T-cell (primary cell): ENCODE data around the gene STAC3. TPM values are rescaled to one million over a fixed set of nuclear protein-coding genes. Genes with fewer than 3 reads are reported as not detected.
"Not testable (repeated sequence)": the region's sequence is repeated elsewhere in the genome, so short reads cannot be mapped to it uniquely, and the experiment has no call there.

ENCODE experiments used
- ATAC-seq, 4 experiments: fragments of 200-7000 bp in 3 of 4; fragments of 150-1000 bp in 1 of 4; cut with Tn5 transposase; replicated peaks in 1 of 4; 1 replicate in 3 of 4; 2 replicates in 1 of 4; pipeline ENCODE4 v1.10.0; 2021; ENCODE audit warnings: moderate library complexity in 3 of 4, mild to moderate bottlenecking in 2 of 4, moderate number of reproducible peaks in 1 of 4
- CTCF ChIA-PET, 2 donors: fragments of 300-600 bp; sonication (Branson Sonifier 250); formaldehyde crosslinking; loops; one replicate each; lab custom pipeline; 2022; ENCODE audit warnings: antibody characterized with exemption in 2 of 2; lab: Charles Lee
- POLR2A ChIA-PET, 2 donors: fragments of 300-600 bp; sonication (Branson Sonifier 250); formaldehyde crosslinking; loops; one replicate each; lab custom pipeline; 2022; ENCODE audit warnings: antibody characterized with exemption in 2 of 2; lab: Charles Lee
- DNase-seq, 35 experiments: peaks; one replicate each; pipeline versions ENCODE4 v3.0.0 to v3.0.0-alpha.2; 2013 to 2023
- H3K27ac ChIP-seq: one replicate; pipeline ENCODE4 v1.5.1; 2013; ENCODE audit warnings: low read length
- H3K27me3 ChIP-seq, 2 experiments: replicated peaks in 1 of 2; 1 replicate in 1 of 2; 2 replicates in 1 of 2; pipeline versions ENCODE4 v1.6.1 to v1.7.0; 2013; ENCODE audit warnings: low read length in 1 of 2, mixed read lengths in 1 of 2; ENCODE audit not compliant: control insufficient read depth in 2 of 2, insufficient read depth in 2 of 2; ENCODE audit errors: extremely low read depth in 1 of 2
- H3K36me3 ChIP-seq, 2 donors: 1 replicate in 1 of 2; 2 replicates in 1 of 2; pipeline versions ENCODE4 v1.6.1 to v1.7.0; 2013; ENCODE audit warnings: low read length in 1 of 2; ENCODE audit not compliant: control insufficient read depth in 2 of 2, insufficient read depth in 1 of 2; ENCODE audit errors: extremely low read depth in 1 of 2
- H3K4me1 ChIP-seq, 2 experiments: 1 replicate in 1 of 2; 2 replicates in 1 of 2; pipeline versions ENCODE4 v1.6.1 to v1.7.0; 2013; ENCODE audit warnings: low read length in 2 of 2, mixed read lengths in 1 of 2; ENCODE audit not compliant: insufficient read depth in 2 of 2, control insufficient read depth in 1 of 2; ENCODE audit errors: extremely low read depth in 1 of 2
- H3K4me3 ChIP-seq, 2 donors: 1 replicate in 1 of 2; 2 replicates in 1 of 2; pipeline versions ENCODE4 v1.5.1 to v1.7.0; 2013; ENCODE audit warnings: mild to moderate bottlenecking in 2 of 2, low read length in 1 of 2, moderate library complexity in 1 of 2; ENCODE audit not compliant: control insufficient read depth in 1 of 2; ENCODE audit errors: extremely low read depth in 1 of 2
- H3K9me3 ChIP-seq: 2 replicates; pipeline ENCODE4 v1.7.0; 2013
- H3K27ac Mint-ChIP-seq, 2 donors: one replicate each; pipeline ENCODE4 v1.8.0; 2020 to 2021; ENCODE audit warnings: mild to moderate bottlenecking in 2 of 2, mixed read lengths in 2 of 2
- H3K27me3 Mint-ChIP-seq, 2 donors: one replicate each; pipeline ENCODE4 v1.8.0; 2021 to 2022; ENCODE audit warnings: mixed read lengths in 2 of 2
- H3K36me3 Mint-ChIP-seq: one replicate; pipeline ENCODE4 v1.8.0; 2021; ENCODE audit warnings: mixed read lengths
- H3K4me1 Mint-ChIP-seq, 3 donors: one replicate each; pipeline ENCODE4 v1.8.0; 2020 to 2022; ENCODE audit warnings: mixed read lengths in 3 of 3, mild to moderate bottlenecking in 1 of 3
- H3K4me3 Mint-ChIP-seq, 3 donors: one replicate each; pipeline ENCODE4 v1.8.0; 2020 to 2022; ENCODE audit warnings: mild to moderate bottlenecking in 3 of 3, mixed read lengths in 3 of 3, moderate library complexity in 3 of 3
- H3K9me3 Mint-ChIP-seq, 3 donors: one replicate each; pipeline ENCODE4 v1.8.0; 2020 to 2022; ENCODE audit warnings: mixed read lengths in 3 of 3
- WGBS: methylation state at CpG from one replicate; pipeline ENCODE4 v1.1.5; 2013; ENCODE audit warnings: missing lambda C conversion rate; ENCODE audit not compliant: insufficient coverage; 5-methylcytosine and 5-hydroxymethylcytosine counted together
- total RNA-seq, 35 experiments: library from RNA in 6 of 35; stranded (reverse) in 6 of 35; fragments of 120-200 nt in 1 of 35; gene quantifications; one replicate each; pipeline versions ENCODE4 v1.2.1 to v1.2.4 and lab custom pipeline; 2013 to 2026

Gene STAC3
- total RNA-seq, 5 donors from 2014 or later (not counting 1 experiment from before 2014, with no cell fraction given) = 1.3 to 4.9 (median 2.9) TPM

DNA sequence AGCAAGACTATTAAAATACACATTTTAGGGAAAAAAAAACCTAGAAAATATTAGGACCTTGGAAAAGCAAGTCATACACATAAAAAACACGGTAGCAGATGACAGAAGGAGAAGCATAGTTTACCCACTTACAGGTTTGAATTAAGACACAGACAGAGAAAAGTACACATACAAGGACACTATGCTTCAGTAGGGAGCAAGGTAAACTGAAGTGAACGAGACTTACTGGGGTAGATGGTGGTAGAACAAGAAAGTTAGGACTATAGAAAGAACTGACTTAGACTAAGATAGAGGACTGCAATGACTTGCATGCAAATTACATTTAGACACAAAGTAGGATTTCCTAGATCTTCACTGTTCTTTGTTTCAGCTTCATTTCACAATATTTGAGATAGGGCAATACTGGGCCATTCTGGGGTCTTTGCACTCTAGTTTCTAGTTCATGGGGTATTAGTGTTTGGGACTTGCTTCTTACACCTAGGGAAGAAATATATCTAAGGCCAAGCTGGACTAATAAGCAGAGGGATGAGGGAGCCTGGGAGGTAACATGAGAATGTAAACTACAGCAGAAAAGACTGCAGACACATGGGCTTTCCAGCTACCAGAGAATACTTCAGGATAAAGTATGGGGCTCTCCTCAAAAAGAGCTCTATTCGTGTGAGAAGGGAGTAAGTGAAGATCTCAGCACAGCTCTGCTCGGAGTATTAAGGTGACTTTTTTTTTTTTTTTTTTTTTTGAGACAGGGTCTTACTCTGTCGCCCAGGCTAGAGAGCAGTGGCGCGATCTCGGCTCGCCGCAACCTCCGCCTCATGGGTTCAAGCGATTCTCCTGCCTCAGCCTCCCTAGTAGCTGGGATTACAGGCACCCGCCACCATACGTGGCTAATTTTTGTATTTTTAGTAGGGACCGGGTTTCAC lies 27.7 kb upstream of the STAC3 start:
- Mint-ChIP-seq H3K4me1 (peaks cover 25 to 30% (median 26%) of the 10 kb centered on the region in 3 donors), H3K9me3 (no peaks in the 10 kb centered on the region), H3K4me3 (no peak overlapping the region), H3K27me3 (no peaks in the 10 kb centered on the region), H3K27ac (peak overlapping the region in 1 of 2 donors; percentile 73), H3K36me3 (peaks cover 58% of the 10 kb centered on the region)
- H3K9me3 ChIP-seq = no peaks in the 10 kb centered on the region
- no peak for ATAC-seq
- ChIA-PET CTCF (interaction anchor here (0.6 to 0.7 kb wide), 4 partner anchors 14 to 933 kb away, joined by 4 to 8 read pairs (median 4); no protein-coding TSS in a partner anchor), POLR2A (no interaction called here)
- H3K36me3 ChIP-seq = peaks cover 10 to 54% of the 10 kb centered on the region in 2 donors
- no peak overlapping the region for H3K4me3 ChIP-seq
- H3K4me1 ChIP-seq = peaks cover 10 to 11% of the 10 kb centered on the region in 2 experiments
- no peak for DNase-seq
- 97% methylated on average over 5 of the region's 15 CpGs for WGBS
- H3K27ac ChIP-seq = no peak overlapping the region
- no peaks in the 10 kb centered on the region for H3K27me3 ChIP-seq

DNA sequence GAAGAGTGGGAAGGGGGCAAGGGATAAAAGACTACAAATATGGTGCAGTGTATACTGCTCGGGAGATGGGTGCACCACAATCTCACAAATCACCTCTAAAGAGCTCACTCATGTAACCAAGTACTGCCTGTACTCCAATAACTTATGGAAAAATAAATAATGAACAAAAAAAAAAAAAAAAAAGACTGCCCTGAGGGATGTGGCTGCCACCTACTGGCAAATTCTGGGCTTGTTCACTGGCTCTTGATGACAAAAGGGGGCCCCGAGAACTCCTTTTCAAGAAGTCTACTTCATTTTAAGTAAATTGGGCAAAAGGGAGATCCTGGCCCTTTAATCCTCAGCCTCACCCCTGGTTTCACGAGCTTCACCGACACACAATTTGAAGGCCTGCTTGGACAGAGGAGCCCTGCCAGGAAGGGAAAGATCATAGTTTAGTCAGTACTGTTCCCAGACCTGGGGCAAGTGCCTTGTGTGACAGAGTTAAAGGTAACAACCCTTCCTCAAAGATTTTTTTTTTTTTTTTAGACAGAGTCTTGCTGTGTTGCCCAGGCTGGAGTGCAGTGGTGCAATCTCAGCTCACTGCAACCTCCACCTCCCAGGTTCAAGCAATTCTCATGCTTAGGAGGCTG lies 26.1 kb upstream of the STAC3 start:
- 100% methylated on average over 1 of the region's 4 CpGs for WGBS
- H3K27me3 Mint-ChIP-seq = no peaks in the 10 kb centered on the region
- ATAC-seq (no peak), DNase-seq (peak in 2 of 35 experiments; percentile 1 to 15)
- H3K36me3 Mint-ChIP-seq = peaks cover 61% of the 10 kb centered on the region
- H3K4me3 Mint-ChIP-seq = no peak overlapping the region
- CTCF ChIA-PET = interaction anchor here in 1 of 2 donors (0.6 kb wide), 2 partner anchors 18 to 50 kb away, joined by 4 read pairs; no protein-coding TSS in a partner anchor
- no peaks in the 10 kb centered on the region for H3K9me3 Mint-ChIP-seq
- Histone ChIP-seq H3K36me3 (peaks cover 10 to 55% of the 10 kb centered on the region in 2 donors), H3K4me1 (peaks cover 10 to 11% of the 10 kb centered on the region in 2 experiments), H3K27ac (no peak overlapping the region), H3K9me3 (no peaks in the 10 kb centered on the region), H3K27me3 (no peaks in the 10 kb centered on the region), H3K4me3 (no peak overlapping the region)
- POLR2A ChIA-PET = interaction anchor here in 1 of 2 donors (0.7 kb wide), 1 partner anchor 66 kb away, joined by 7 read pairs; no protein-coding TSS in a partner anchor
- peaks cover 23 to 26% (median 25%) of the 10 kb centered on the region in 3 donors for H3K4me1 Mint-ChIP-seq
- H3K27ac Mint-ChIP-seq = no peak overlapping the region

DNA sequence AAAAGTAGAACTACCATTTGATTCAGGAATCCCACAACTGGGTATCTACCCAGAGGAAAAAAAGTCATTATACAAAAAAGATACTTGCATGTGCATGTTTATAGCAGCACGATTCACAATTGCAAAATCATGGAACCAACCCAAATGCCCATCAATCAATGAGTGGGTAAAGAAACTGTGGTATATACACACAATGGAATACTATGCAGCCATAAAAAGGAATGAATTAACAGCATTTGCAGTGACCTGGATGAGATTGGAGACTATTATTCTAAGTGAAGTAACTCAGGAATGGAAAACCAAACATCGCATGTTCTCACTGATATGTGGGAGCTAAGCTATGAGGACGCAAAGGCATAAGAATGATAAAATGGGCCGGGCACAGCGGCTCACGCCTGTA lies 25.2 kb upstream of the STAC3 start:
- POLR2A ChIA-PET, H3K4me3 Mint-ChIP-seq, H3K27me3 ChIP-seq, ATAC-seq, H3K27me3 Mint-ChIP-seq, H3K9me3 Mint-ChIP-seq, DNase-seq, H3K4me3 ChIP-seq, H3K27ac Mint-ChIP-seq, H3K9me3 ChIP-seq, H3K27ac ChIP-seq: not testable (repeated sequence)
- 100% methylated on average over 4 of the region's 6 CpGs for WGBS
- Mint-ChIP-seq H3K4me1 (peaks cover 20 to 23% (median 23%) of the 10 kb centered on the region in 3 donors), H3K36me3 (peaks cover 61% of the 10 kb centered on the region)
- CTCF ChIA-PET = interaction anchor here in 1 of 2 donors (0.6 kb wide), 2 partner anchors 18 to 51 kb away, joined by 4 read pairs; no protein-coding TSS in a partner anchor
- H3K4me1 ChIP-seq = peaks cover 10 to 11% of the 10 kb centered on the region in 2 experiments
- peaks cover 10 to 57% of the 10 kb centered on the region in 2 donors for H3K36me3 ChIP-seq

DNA sequence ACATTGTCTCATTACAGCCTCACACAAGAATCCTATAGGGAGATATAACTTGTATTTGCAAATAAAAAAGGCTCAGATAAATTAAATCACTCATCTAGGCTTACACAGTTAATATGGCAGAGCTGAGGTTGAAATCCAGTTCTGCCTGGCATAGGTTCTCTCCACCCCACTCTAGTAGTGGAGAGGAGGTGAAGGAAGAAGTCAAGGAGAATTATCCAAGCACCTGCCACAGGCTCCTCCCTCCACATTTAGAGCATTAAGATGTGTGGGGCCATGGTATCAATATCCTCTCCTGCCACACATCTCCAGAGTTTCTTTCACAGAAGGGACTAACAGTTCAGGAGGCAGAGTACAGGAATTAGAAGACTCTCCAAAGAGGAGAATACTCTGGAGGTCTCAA lies 22.5 kb upstream of the STAC3 start:
- Mint-ChIP-seq H3K36me3 (peaks cover 71% of the 10 kb centered on the region), H3K9me3 (no peaks in the 10 kb centered on the region), H3K4me1 (peaks cover 0 to 6% (median 2%) of the 10 kb centered on the region in 3 donors), H3K27me3 (no peaks in the 10 kb centered on the region), H3K27ac (no peak overlapping the region), H3K4me3 (no peak overlapping the region)
- H3K27me3 ChIP-seq = no peaks in the 10 kb centered on the region
- H3K9me3 ChIP-seq = no peaks in the 10 kb centered on the region
- ChIA-PET POLR2A (no interaction called here), CTCF (no interaction called here)
- H3K4me3 ChIP-seq = no peak overlapping the region
- H3K36me3 ChIP-seq = peaks cover 17 to 64% of the 10 kb centered on the region in 2 donors
- DNase-seq (no peak), ATAC-seq (no peak)
- H3K4me1 ChIP-seq = no peaks in the 10 kb centered on the region
- H3K27ac ChIP-seq = no peak overlapping the region

DNA sequence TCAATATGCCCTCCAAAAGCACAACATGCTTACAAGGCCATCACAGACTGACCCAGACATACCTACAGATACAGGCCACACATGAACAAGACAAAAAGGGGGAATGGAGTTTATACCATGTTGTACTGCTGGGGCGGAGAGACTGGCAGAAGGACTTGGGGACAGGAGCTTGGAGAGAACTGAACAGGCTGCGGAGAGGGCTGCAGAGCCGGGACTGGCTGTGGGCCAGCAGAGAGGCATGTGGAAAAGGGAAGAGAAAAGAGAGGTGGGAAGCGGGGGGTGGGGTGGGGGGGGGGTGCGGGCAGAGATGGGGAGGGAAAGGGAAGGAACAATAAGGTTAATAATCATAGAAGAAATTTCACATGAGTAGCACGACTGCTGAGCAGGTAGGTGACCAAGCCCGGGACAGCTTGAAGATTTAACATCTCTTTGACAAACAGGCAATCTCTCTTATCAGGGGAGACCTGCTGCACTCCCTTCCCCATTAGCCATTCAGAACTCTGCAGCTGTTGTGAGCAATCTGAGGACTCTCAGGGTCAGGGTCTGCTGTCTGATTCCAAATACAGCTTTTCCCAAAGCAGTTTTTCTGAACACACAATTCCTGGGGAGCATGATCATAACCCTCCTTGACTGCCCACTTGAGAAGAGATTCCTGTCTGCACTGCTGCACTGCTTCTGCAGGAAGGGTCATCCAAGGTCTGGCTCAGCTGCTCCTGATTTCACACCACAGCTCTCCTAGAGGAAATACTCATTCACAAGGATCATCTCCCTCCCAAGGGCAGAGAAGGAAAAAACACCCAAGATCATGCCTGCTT lies 21.6 kb upstream of the STAC3 start:
- Histone ChIP-seq H3K9me3 (no peaks in the 10 kb centered on the region), H3K4me3 (no peak overlapping the region), H3K36me3 (peaks cover 13 to 64% of the 10 kb centered on the region in 2 donors), H3K27me3 (no peaks in the 10 kb centered on the region), H3K27ac (no peak overlapping the region), H3K4me1 (no peaks in the 10 kb centered on the region)
- H3K27me3 Mint-ChIP-seq = no peaks in the 10 kb centered on the region
- ChIA-PET CTCF (interaction anchor here in 1 of 2 donors (0.6 kb wide), 1 partner anchor 251 kb away, joined by 5 read pairs; no protein-coding TSS in a partner anchor), POLR2A (no interaction called here)
- WGBS = 93% methylated on average over 3 of the region's 7 CpGs
- H3K36me3 Mint-ChIP-seq = peaks cover 69% of the 10 kb centered on the region
- no peak for ATAC-seq
- H3K4me1 Mint-ChIP-seq = peaks cover 0 to 6% (median 2%) of the 10 kb centered on the region in 3 donors
- no peaks in the 10 kb centered on the region for H3K9me3 Mint-ChIP-seq
- H3K4me3 Mint-ChIP-seq = no peak overlapping the region
- peak overlapping the region in 1 of 2 donors; percentile 11 for H3K27ac Mint-ChIP-seq
- no peak for DNase-seq
